COR-L47 (cell line): Measurements from ENCODE around the gene BORCS8.
"Not testable (repeated sequence)": the region's sequence is repeated elsewhere in the genome, so short reads cannot be mapped to it uniquely, and the experiment has no call there.

Experiments used
- DNase-seq: peaks from one replicate; lab custom pipeline; 2025; lab: John Stamatoyannopoulos, UW

Gene BORCS8

GRCh38 chr19:19192078-19192882 is at the start of gene BORCS8, which contains the start of gene RFXANK:
Gene BORCS8 (minus strand): TSS chr19:19192152. CDS start chr19:19192117, 35 bp downstream.
Gene RFXANK (plus strand): TSS chr19:19192258. CDS start chr19:19193947, 1,689 bp downstream.
- peak; percentile 99 for DNase-seq

- DNase-seq = no peak
These were observed 48.5 kb upstream of the BORCS8 start for GRCh38 chr19:19240476-19240875.

GRCh38 chr19:19239675-19240074 is 47.7 kb upstream of the BORCS8 start:
- DNase-seq = no peak

GRCh38 chr19:19238126-19238894 is 46.4 kb upstream of the BORCS8 start:
- DNase-seq = no peak

GRCh38 chr19:19236173-19236572 is 44.2 kb upstream of the BORCS8 start:
- DNase-seq = no peak

GRCh38 chr19:19234220-19234816 is 42.4 kb upstream of the BORCS8 start:
- no peak for DNase-seq

- DNase-seq = no peak
These were observed 40.3 kb upstream of the BORCS8 start for GRCh38 chr19:19232261-19232721.

GRCh38 chr19:19230999-19231398 is 39.0 kb upstream of the BORCS8 start:
- no peak for DNase-seq

- DNase-seq = no peak
These were observed 37.7 kb upstream of the BORCS8 start for GRCh38 chr19:19229701-19230100.

- no peak for DNase-seq
These were observed 35.3 kb upstream of the BORCS8 start for GRCh38 chr19:19227217-19227616.

- DNase-seq = no peak
These were observed 34.7 kb upstream of the BORCS8 start for GRCh38 chr19:19226663-19227062.

GRCh38 chr19:19226204-19226603 is 34.3 kb upstream of the BORCS8 start:
- no peak for DNase-seq

GRCh38 chr19:19224852-19225494 is 33.0 kb upstream of the BORCS8 start:
- DNase-seq = peak; percentile 82

- DNase-seq = no peak
These were observed 32.3 kb upstream of the BORCS8 start for GRCh38 chr19:19224150-19224851.

- no peak for DNase-seq
These were observed 31.7 kb upstream of the BORCS8 start for GRCh38 chr19:19223636-19224035.

- no peak for DNase-seq
These were observed 31.1 kb upstream of the BORCS8 start for GRCh38 chr19:19223060-19223459.

GRCh38 chr19:19221000-19221399 is 29.0 kb upstream of the BORCS8 start:
- not testable (repeated sequence) for DNase-seq

- DNase-seq = no peak
These were observed 27.0 kb upstream of the BORCS8 start for GRCh38 chr19:19218911-19219310.

- no peak for DNase-seq
These were observed 25.1 kb upstream of the BORCS8 start for GRCh38 chr19:19217099-19217498.

GRCh38 chr19:19215792-19216191 is 23.8 kb upstream of the BORCS8 start:
- DNase-seq = no peak

- no peak for DNase-seq
These were observed 22.9 kb upstream of the BORCS8 start for GRCh38 chr19:19214892-19215291.

GRCh38 chr19:19214159-19214490 is 22.2 kb upstream of the BORCS8 start:
- DNase-seq = peak; percentile 6
